ENCODE results near the gene STAG3. TPM values are rescaled to one million over a fixed set of nuclear protein-coding genes. Genes with fewer than 3 reads are reported as not detected.

STAG3 gene
- total RNA-seq, result 0.55 TPM

DNA sequence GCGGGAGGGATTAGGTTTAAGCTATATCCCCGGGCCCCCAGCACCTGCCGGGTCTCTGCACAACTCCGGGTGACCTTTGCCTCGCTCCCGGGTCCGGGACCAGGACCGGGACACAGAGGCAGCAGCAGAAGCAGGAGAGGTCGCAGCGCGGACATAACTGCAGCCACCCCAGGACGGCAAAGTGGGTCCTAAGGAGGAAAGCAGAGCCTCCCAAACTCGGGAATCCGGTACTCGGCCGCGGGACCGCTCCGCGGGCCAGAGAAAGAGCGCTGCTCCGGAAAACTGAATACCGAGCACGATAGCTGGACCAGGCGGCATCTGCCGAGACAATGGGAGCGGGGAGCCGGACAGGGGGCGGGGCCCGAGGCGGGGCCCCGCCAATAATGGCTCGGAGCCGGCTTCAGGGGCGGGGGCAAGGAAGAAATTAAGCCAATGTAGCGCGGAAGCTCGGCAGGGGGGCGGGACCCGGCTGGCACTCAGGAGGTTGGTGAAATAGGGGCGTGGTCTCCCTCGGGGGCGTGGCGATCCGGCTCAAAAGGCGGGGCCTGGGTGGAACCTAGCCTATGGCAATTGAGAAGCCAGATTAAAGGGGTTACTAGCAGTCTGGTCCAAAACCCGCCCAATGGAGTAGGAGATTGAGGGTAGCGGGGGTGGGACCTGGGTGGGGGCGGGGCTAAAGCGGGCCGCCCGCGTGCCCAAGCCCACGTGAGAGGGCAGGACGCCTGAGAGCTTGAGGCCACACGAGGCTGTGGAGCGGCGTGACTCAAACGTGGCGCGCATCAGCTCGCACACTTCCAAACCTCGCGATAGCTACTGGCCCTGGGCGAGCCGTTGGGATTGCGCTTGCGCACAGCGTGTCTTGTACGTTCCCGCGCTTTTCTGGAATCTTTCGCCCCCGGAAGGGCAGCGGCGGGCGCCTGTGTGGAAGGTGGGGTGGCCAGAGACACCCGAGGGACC lies at the start of gene STAG3, which contains the start of gene GPC2:
STAG3 (plus strand) TSS at position 874 of the 957 bp plus-strand sequence. CDS start 2,639 bp downstream, outside the sequence.
GPC2 (minus strand) TSS at position 337 of the 957 bp plus-strand sequence; CDS start at position 155, 182 bp downstream.

DNA sequence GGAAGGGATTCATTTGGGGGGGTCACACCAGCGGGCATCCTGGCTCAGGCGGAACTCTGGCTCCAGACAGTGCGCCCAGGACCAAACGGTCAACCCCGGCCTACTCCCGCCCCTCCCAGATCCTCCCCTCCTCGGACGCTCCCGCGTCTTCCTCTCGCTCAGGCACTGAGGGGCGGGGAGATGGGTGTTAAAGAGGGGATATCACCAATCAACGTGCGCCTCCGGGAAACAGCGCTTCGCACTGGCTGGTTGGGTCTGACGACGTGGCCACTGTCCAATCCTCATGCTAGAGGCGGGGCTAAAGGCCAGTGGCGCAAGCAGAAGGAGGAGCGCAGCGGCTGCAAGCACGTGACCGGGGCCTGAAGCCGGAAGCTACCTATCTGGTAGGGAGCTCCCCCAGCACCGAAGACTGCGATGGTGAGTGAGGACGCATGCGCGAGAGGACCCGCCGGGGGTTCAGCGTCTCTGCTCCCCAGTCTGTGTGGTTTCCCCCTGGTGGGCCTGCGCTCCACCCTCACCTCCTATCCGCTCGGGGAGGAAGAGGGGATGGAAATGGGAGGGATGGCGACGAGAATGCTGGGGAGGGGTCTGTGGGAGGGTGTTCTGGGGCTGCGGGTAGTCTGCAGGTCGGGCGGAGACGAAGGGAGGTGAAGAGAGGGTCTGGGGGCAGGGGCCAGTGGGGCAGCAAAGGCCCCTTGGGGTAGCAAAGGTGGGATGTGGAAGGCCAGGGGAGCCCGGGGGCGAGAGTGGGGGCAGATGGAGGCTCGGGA lies 29.0 kb upstream of the STAG3 start, which contains the start of gene LAMTOR4:
LAMTOR4 (plus strand) TSS at position 360 of the 770 bp plus-strand sequence; CDS start at position 415, 55 bp downstream.

DNA sequence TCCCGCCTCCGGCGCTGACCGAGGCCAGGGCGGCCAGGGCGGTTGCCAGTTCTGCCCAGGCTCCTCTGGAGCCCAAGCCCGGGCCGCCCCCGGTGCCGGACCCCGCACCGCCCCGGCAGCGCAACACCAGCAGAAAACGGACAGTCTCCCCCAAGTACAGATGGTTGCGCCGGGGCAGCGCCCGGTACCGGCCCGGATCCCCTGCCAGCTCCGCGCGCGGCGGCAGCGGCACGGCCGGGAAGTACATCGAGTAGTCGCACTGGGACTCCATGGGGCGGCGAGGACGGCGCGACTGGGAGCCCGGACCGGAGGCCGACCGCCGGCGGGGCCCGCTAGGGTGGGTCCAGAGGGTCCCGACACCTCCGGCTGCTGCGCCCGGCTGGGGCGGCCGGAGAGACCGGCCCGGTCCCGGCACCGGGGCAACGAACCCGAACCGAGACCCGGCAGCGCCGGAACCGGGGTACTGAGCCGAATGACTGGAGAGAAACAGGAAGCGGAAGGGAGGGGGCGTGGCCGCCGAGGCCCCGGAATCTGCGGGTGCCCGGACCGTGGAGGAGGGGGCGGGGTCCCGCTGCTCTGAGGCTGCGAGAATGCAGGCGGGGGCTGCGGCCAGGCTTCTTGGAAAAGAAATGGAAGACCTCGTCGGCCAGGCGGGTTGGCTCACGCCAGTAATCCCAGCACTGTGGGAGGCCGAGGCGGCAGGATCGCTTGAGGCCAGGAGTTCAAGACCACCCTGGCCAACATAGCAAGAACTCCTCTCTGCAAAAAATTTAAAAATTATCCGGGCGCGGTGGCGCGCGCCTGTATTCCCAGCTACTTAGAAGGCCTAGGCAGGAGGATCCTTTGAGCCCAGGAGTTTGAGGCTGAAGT lies 19.3 kb upstream of the STAG3 start, which contains the start of gene TRAPPC14:
TRAPPC14 (minus strand) TSS at position 495 of the 870 bp plus-strand sequence; CDS start at position 271, 224 bp downstream.

DNA sequence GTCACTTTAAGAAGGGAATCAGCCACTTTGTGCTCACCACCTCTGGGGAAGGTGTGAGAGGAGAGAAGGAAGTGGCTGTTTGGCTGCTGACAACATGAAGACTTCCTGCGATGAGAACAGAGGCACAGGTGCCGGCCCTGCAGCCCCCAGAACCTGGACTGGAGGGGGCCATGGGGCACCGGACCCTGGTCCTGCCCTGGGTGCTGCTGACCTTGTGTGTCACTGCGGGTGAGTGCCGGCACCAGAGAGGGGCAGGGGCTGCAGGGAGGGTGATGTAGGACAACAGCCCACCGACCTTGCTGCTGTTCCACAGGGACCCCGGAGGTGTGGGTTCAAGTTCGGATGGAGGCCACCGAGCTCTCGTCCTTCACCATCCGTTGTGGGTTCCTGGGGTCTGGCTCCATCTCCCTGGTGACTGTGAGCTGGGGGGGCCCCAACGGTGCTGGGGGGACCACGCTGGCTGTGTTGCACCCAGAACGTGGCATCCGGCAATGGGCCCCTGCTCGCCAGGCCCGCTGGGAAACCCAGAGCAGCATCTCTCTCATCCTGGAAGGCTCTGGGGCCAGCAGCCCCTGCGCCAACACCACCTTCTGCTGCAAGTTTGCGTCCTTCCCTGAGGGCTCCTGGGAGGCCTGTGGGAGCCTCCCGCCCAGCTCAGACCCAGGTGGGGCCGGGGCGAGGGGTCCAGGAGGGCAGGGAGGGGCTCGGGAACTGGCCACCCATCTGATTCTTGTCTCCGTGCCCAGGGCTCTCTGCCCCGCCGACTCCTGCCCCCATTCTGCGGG lies 42.3 kb downstream of the STAG3 start, which contains the start of gene PVRIG:
PVRIG (plus strand) TSS at position 149 of the 785 bp plus-strand sequence; CDS start at position 171, 22 bp downstream.

Other genes with a start within 250 kb of the STAG3 start
- gene GJC3, start 248.3 kb upstream of the STAG3 start, total RNA-seq, result not detected
- gene AZGP1, start 201.9 kb upstream of the STAG3 start, total RNA-seq, result 15.0 TPM
- gene ZKSCAN1, start 162.3 kb upstream of the STAG3 start, total RNA-seq, result 77.0 TPM
- gene ZSCAN21, start 128.1 kb upstream of the STAG3 start, total RNA-seq, result 19.7 TPM
- 61.1 TPM for gene ZNF3, start 96.2 kb upstream of the STAG3 start, total RNA-seq
- gene COPS6, start 88.9 kb upstream of the STAG3 start, total RNA-seq, result 53.1 TPM
- gene MCM7, start 76.5 kb upstream of the STAG3 start, total RNA-seq, result 84.2 TPM
- gene AP4M1, start 76.3 kb upstream of the STAG3 start, total RNA-seq, result 31.1 TPM
- 70.6 TPM for gene TAF6, start 58.6 kb upstream of the STAG3 start, total RNA-seq
- 36.2 TPM for gene CNPY4, start 58.3 kb upstream of the STAG3 start, total RNA-seq
- 3.1 TPM for gene MBLAC1, start 51.0 kb upstream of the STAG3 start, total RNA-seq
- 77.6 TPM for gene LAMTOR4, start 29.0 kb upstream of the STAG3 start, total RNA-seq
- 13.5 TPM for gene TRAPPC14, start 19.2 kb upstream of the STAG3 start, total RNA-seq
- gene GAL3ST4, start 9.3 kb upstream of the STAG3 start, total RNA-seq, result 5.1 TPM
- 28.8 TPM for gene GPC2, start 537 bp upstream of the STAG3 start, total RNA-seq
- 0.33 TPM for gene PVRIG, start 42.0 kb downstream of the STAG3 start, total RNA-seq
- gene SPDYE3, start 129.8 kb downstream of the STAG3 start, total RNA-seq, result not detected
- gene PILRB, start 180.2 kb downstream of the STAG3 start, total RNA-seq, result 33.3 TPM
- 1.8 TPM for gene PILRA, start 195.6 kb downstream of the STAG3 start, total RNA-seq